MCF 10A (cell line): ENCODE data around the gene CCDC83. TPM values are rescaled to one million over a fixed set of nuclear protein-coding genes. Genes with fewer than 3 reads are reported as not detected.

Source experiments
- BruUV-seq: library from RNA; stranded (reverse); fragments of 400-500 nt; replicated peaks from 2 replicates; lab custom pipeline; 2021; lab: Mats Ljungman, UMichigan
- CTCF ChIA-PET: fragments of 300-600 bp; sonication (Branson Sonifier 250); formaldehyde crosslinking; extraction: SDS; loops from one replicate; lab custom pipeline; 2021; ENCODE audit warnings: antibody characterized with exemption, inconsistent platforms; lab: Yijun Ruan, JAX
- POLR2A ChIA-PET: fragments of 300-600, 350-650 bp; sonication (Branson Sonifier 250); formaldehyde crosslinking; extraction: SDS; loops from one replicate; lab custom pipeline; 2020; ENCODE audit warnings: antibody characterized with exemption, inconsistent platforms; lab: Yijun Ruan, JAX
- DNase-seq: peaks from one replicate; pipeline ENCODE4 v3.0.0-alpha.2; 2018; ENCODE audit not compliant: unreplicated experiment
- H3K27ac Mint-ChIP-seq: one replicate; pipeline ENCODE4 v1.8.0; 2022; ENCODE audit warnings: mild to moderate bottlenecking, low read depth, mixed read lengths; ENCODE audit not compliant: unreplicated experiment
- H3K27me3 Mint-ChIP-seq: one replicate; pipeline ENCODE4 v1.8.0; 2022; ENCODE audit warnings: mixed read lengths; ENCODE audit not compliant: insufficient read depth, unreplicated experiment
- H3K36me3 Mint-ChIP-seq: one replicate; pipeline ENCODE4 v1.8.0; 2022; ENCODE audit warnings: mild to moderate bottlenecking, moderate library complexity, mixed read lengths; ENCODE audit not compliant: insufficient read depth, unreplicated experiment
- H3K4me1 Mint-ChIP-seq: one replicate; pipeline ENCODE4 v1.8.0; 2022; ENCODE audit warnings: mixed read lengths; ENCODE audit not compliant: insufficient read depth, unreplicated experiment
- H3K4me3 Mint-ChIP-seq: one replicate; pipeline ENCODE4 v1.8.0; 2022; ENCODE audit warnings: mild to moderate bottlenecking, moderate library complexity, mixed read lengths; ENCODE audit not compliant: unreplicated experiment
- H3K9me3 Mint-ChIP-seq: one replicate; pipeline ENCODE4 v1.8.0; 2022; ENCODE audit warnings: mixed read lengths; ENCODE audit not compliant: unreplicated experiment
- intact Hi-C: fragments of 100-400 bp; cut with micrococcal nuclease; formaldehyde crosslinking; loops from 2 replicates; pipeline ENCODE4 v1.14.1; 2022
- total RNA-seq: library from RNA; stranded (reverse); gene quantifications from 2 replicates; pipeline ENCODE4 v1.2.3, GENCODE V29; 2022
- TF ChIP-seq, protein P1 (sequence below): fragments of 200-600 bp; IDR thresholded peaks from one replicate; pipeline ENCODE4 v1.8.0; 2022; ENCODE audit warnings: antibody characterized with exemption, mild to moderate bottlenecking; ENCODE audit not compliant: unreplicated experiment

Gene CCDC83
- total RNA-seq, 1 experiment from 2014 or later: not detected

DNA sequence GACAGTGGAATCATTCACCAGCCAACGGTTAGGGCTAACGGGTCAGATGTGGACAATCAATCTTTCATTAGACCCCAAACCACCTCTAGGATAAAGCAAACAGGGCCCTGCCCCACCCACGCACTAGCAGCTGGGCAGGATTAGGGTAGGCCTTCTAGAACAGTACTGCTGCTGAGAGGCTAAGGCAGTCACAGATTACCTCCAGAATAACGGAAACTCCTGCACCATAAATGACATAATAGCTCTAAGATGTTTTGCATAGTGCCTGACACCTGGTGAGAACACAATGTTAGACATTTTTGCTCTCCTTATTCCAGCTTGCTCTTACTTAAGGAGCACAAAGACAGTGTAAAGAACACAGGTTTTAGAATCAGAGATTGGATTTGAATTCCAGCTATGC is 46.0 kb upstream of the CCDC83 start:
- TF ChIP-seq, protein P1, sequence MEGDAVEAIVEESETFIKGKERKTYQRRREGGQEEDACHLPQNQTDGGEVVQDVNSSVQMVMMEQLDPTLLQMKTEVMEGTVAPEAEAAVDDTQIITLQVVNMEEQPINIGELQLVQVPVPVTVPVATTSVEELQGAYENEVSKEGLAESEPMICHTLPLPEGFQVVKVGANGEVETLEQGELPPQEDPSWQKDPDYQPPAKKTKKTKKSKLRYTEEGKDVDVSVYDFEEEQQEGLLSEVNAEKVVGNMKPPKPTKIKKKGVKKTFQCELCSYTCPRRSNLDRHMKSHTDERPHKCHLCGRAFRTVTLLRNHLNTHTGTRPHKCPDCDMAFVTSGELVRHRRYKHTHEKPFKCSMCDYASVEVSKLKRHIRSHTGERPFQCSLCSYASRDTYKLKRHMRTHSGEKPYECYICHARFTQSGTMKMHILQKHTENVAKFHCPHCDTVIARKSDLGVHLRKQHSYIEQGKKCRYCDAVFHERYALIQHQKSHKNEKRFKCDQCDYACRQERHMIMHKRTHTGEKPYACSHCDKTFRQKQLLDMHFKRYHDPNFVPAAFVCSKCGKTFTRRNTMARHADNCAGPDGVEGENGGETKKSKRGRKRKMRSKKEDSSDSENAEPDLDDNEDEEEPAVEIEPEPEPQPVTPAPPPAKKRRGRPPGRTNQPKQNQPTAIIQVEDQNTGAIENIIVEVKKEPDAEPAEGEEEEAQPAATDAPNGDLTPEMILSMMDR: no peak
- no peak overlapping the region for H3K27ac Mint-ChIP-seq
- no peaks in the 10 kb centered on the region for H3K27me3 Mint-ChIP-seq
- intact Hi-C loops: no loop called here
- peaks cover 21% of the 10 kb centered on the region for H3K4me1 Mint-ChIP-seq
- no peak overlapping the region for H3K4me3 Mint-ChIP-seq
- ChIA-PET POLR2A (interaction anchor here (0.6 to 1.4 kb wide), 2 partner anchors 36 to 546 kb away, joined by 3 to 4 read pairs; no protein-coding TSS in a partner anchor), CTCF (interaction anchor here (0.8 to 1.1 kb wide), 3 partner anchors 16 to 56 kb away, joined by 3 to 5 read pairs (median 4); partner anchors contain the start of gene CCDC83)
- H3K9me3 Mint-ChIP-seq: no peaks in the 10 kb centered on the region
- H3K36me3 Mint-ChIP-seq: no peaks in the 10 kb centered on the region
- BruUV-seq: no TSS peak
- DNase-seq: no peak

DNA sequence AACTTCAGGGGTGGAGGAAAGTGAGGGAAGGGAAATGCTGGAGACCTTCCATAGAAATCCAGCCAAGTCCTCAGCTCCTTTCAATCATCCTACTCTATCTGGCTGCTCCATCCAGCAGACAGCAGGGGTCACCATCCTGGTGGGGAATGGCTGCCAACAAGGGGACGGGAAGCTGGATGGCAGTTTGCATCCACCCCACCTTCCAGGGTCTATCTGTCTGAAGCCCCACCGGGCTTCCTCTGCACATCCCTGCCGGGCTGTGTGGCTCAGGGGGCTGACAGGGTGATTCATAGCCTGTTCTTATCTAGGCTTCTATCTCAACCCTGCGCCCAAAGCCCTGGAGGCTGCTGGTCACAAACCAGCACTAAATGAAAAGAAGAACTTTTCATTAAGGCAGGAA is 45.3 kb upstream of the CCDC83 start:
- Mint-ChIP-seq H3K4me1 (peaks cover 24% of the 10 kb centered on the region), H3K4me3 (peak overlapping the region; percentile 69), H3K27ac (no peak overlapping the region), H3K27me3 (no peaks in the 10 kb centered on the region), H3K9me3 (no peaks in the 10 kb centered on the region), H3K36me3 (no peaks in the 10 kb centered on the region)
- CTCF ChIA-PET: interaction anchor here (0.8 to 1.1 kb wide), 3 partner anchors 14 to 45 kb away, joined by 3 to 5 read pairs (median 3); partner anchors contain the start of gene CCDC83
- intact Hi-C loops: no loop called here
- no peak for DNase-seq
- POLR2A ChIA-PET: interaction anchor here (1.4 kb wide), 1 partner anchor 35 kb away, joined by 4 read pairs; no protein-coding TSS in a partner anchor
- no TSS peak for BruUV-seq
- TF ChIP-seq, protein P1: no peak

DNA sequence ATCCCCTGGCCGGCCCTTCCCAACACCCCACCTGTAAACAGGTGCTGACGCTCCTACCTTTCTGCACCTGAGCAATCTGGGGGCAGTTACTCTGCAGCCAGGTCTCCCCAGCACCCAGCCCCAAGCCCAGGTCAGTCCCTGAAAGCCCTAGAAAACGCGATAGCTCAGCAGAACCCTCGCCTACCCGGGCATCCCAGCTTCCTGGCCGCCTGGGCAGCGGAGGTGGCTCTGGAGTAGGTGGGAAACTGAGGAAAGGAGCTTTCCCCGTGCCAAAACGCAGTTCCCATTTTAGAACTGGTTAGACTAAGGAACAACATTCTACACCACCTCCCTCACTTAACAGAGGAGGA is 44.7 kb upstream of the CCDC83 start:
- Mint-ChIP-seq H3K36me3 (no peaks in the 10 kb centered on the region), H3K4me1 (peaks cover 28% of the 10 kb centered on the region), H3K27ac (no peak overlapping the region), H3K4me3 (peak overlapping the region; percentile 69), H3K27me3 (no peaks in the 10 kb centered on the region), H3K9me3 (no peaks in the 10 kb centered on the region)
- DNase-seq: no peak
- CTCF ChIA-PET: interaction anchor here (0.7 to 0.9 kb wide), 2 partner anchors 14 to 32 kb away, joined by 3 read pairs; no protein-coding TSS in a partner anchor
- TF ChIP-seq, protein P1: no peak
- BruUV-seq: TSS peak; percentile 28
- intact Hi-C loops: no loop called here
- POLR2A ChIA-PET: interaction anchor here (1.4 kb wide), 1 partner anchor 34 kb away, joined by 4 read pairs; no protein-coding TSS in a partner anchor

DNA sequence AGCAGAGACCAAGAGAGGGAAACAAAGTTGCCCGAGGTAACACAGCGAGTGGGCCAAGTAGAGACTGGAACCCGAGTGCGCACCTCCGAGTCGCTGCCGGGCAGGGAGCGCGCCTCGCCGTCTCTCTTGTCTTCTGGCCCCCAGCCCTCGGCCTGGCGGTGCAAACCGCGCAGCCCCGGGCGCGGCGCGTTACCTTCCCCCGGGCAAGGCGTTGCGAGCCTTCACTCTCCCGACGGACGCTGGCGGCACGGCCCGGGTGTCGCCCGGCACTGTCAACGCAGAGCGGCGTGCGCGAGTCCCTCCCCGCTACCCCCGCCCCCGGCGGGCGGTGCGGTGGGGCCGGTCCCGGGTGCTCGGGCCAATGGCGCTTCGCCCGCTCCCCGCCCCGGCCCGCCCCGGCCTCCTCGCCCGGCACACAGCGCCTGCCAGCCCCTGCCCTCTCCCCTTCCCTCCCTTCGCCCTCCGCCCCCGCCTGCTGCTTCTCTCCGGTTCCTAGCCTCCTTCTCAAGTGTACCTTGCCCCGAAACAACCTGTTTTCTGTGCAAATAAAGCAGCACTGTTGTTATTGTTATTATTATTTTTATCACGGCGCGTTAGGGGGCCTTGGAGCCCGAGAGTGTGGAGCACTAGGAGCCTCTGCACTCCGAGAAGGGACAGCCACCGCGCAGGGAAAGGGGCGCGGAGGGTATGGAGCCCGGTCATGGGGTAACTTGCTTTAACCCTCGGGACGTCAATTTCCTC is 44.1 kb upstream of the CCDC83 start, which contains the start of gene SYTL2:
TSS of gene SYTL2 (minus strand) at position 271 of the 741 bp plus-strand sequence. CDS start 53,416 bp downstream, outside the sequence.
- intact Hi-C loops: no loop called here
- Mint-ChIP-seq H3K27ac (no peak within 1 kb of the TSS), H3K36me3 (no peaks in the 10 kb centered on the region), H3K27me3 (no peaks in the 10 kb centered on the region), H3K4me1 (peaks cover 26% of the 10 kb centered on the region), H3K9me3 (no peaks in the 10 kb centered on the region), H3K4me3 (peak within 1 kb of the TSS; percentile 69)
- TF ChIP-seq, protein P1: no peak
- peak; percentile 67 for DNase-seq
- BruUV-seq: no TSS peak
- ChIA-PET POLR2A (no interaction called here), CTCF (interaction anchor here (0.7 to 0.9 kb wide), 2 partner anchors 15 to 32 kb away, joined by 3 read pairs; no protein-coding TSS in a partner anchor)
